ENCODE measurements around the gene CLOCK.

- TF ChIP-seq CTCF (IDR thresholded peaks at IDR 0.05; ENCODE audit: low read depth, low read length, poor library complexity, severe bottlenecking) (no peak), EZH2phosphoT487 (IDR thresholded peaks at IDR 0.05; ENCODE audit: borderline replicate concordance, low read length) (no peak)
Observed at GRCh38 chr4:55500072-55500471, 46.6 kb downstream of the CLOCK start.

Data from DOHH2 (cell line).